Mammary microvascular endothelial cell (primary cell): Measurements from ENCODE around the gene TJP2. TPM values are rescaled to one million over a fixed set of nuclear protein-coding genes. Genes with fewer than 3 reads are reported as not detected.

Experiments
- total RNA-seq: library from RNA; depleted of rRNA; stranded (reverse); fragments of >200 nt; gene quantifications from 2 replicates; pipeline ENCODE4 v1.2.3, GENCODE V29; 2015

The TJP2 gene
- 342 and 391 TPM in 2 replicates for total RNA-seq

GRCh38 chr9:69173891-69174615 is at the start of gene TJP2:
Gene TJP2, plus strand, starts transcription at chr9:69174277. Its CDS starts 96 bp downstream, at chr9:69174373.

Other genes starting within 250 kb of the TJP2 start
- not detected in 2 replicates for gene PRKACG, start 160.2 kb upstream of the TJP2 start, total RNA-seq
- gene FXN, start 138.5 kb upstream of the TJP2 start, total RNA-seq = 13.1 and 18.1 TPM in 2 replicates
- 3.3 and 3.7 TPM in 2 replicates for gene ENTREP1, start 150.9 kb downstream of the TJP2 start, total RNA-seq